CD4-positive, alpha-beta memory T cell (primary cell): ENCODE data around the gene CRLF2. TPM values are rescaled to one million over a fixed set of nuclear protein-coding genes. Genes with fewer than 3 reads are reported as not detected.
"Not testable (repeated sequence)": the region's sequence is repeated elsewhere in the genome, so short reads cannot be mapped to it uniquely, and the experiment has no call there.

Experiments used
- CTCF ChIA-PET: fragments of 350-600 bp; sonication (Branson Sonifier 250); formaldehyde crosslinking; loops from one replicate; lab custom pipeline; 2021; ENCODE audit warnings: inconsistent platforms; ENCODE audit not compliant: partially characterized antibody; lab: Charles Lee
- POLR2A ChIA-PET: fragments of 350-600 bp; sonication (Branson Sonifier 250); formaldehyde crosslinking; loops from one replicate; lab custom pipeline; 2021; ENCODE audit not compliant: partially characterized antibody; lab: Charles Lee
- DNase-seq, 5 donors: peaks; one replicate each; pipeline versions ENCODE4 v3.0.0 to v3.0.0-alpha.2; 2020 to 2022; ENCODE audit warnings: mixed read lengths in 1 of 5
- H3K27ac ChIP-seq: one replicate; pipeline ENCODE4 v1.7.0; 2013; ENCODE audit warnings: low read depth, low read length
- H3K27me3 ChIP-seq: 2 replicates; pipeline ENCODE4 v1.7.0; 2013; ENCODE audit warnings: mild to moderate bottlenecking, low read length, moderate library complexity; ENCODE audit not compliant: insufficient read depth
- H3K36me3 ChIP-seq: 2 replicates; pipeline ENCODE4 v1.7.0; 2013; ENCODE audit warnings: mild to moderate bottlenecking, low read length, moderate library complexity; ENCODE audit not compliant: insufficient read depth
- H3K4me1 ChIP-seq: 2 replicates; pipeline ENCODE4 v1.7.0; 2013; ENCODE audit warnings: mild to moderate bottlenecking, low read length, moderate library complexity; ENCODE audit not compliant: insufficient read depth
- H3K4me3 ChIP-seq, 2 donors: one replicate each; pipeline ENCODE4 v1.7.0; 2013; ENCODE audit warnings: low read length in 2 of 2, mild to moderate bottlenecking in 1 of 2
- H3K9me3 ChIP-seq, 2 donors: one replicate each; pipeline ENCODE4 v1.7.0; 2013; ENCODE audit warnings: low read length in 2 of 2, control low read depth in 1 of 2; ENCODE audit not compliant: control insufficient read depth in 1 of 2
- H3K27ac Mint-ChIP-seq, 7 donors: one replicate each; pipeline ENCODE4 v1.8.0; 2020 to 2021; ENCODE audit warnings: mixed read lengths in 7 of 7, mild to moderate bottlenecking in 6 of 7, inconsistent platforms in 3 of 7, moderate library complexity in 3 of 7
- H3K27me3 Mint-ChIP-seq, 2 donors: one replicate each; pipeline ENCODE4 v1.8.0; 2020 to 2021; ENCODE audit warnings: mixed read lengths in 2 of 2
- H3K36me3 Mint-ChIP-seq, 2 donors: one replicate each; pipeline ENCODE4 v1.8.0; 2020 to 2021; ENCODE audit warnings: mixed read lengths in 2 of 2, inconsistent platforms in 1 of 2, mild to moderate bottlenecking in 1 of 2
- H3K4me1 Mint-ChIP-seq, 4 donors: one replicate each; pipeline ENCODE4 v1.8.0; 2020 to 2021; ENCODE audit warnings: mixed read lengths in 4 of 4, mild to moderate bottlenecking in 1 of 4
- H3K4me3 Mint-ChIP-seq, 8 donors: one replicate each; pipeline ENCODE4 v1.8.0; 2020 to 2021; ENCODE audit warnings: mixed read lengths in 8 of 8, mild to moderate bottlenecking in 7 of 8, moderate library complexity in 6 of 8, inconsistent platforms in 3 of 8
- H3K9me3 Mint-ChIP-seq, 8 donors: one replicate each; pipeline ENCODE4 v1.8.0; 2020 to 2021; ENCODE audit warnings: mixed read lengths in 8 of 8, mild to moderate bottlenecking in 5 of 8, inconsistent platforms in 3 of 8, moderate library complexity in 1 of 8
- intact Hi-C: fragments of 100-400 bp; cut with micrococcal nuclease; formaldehyde crosslinking; loops from one replicate; pipeline ENCODE4 v1.15.1; 2023
- polyA plus RNA-seq, 2 donors: library from polyadenylated mRNA; unstranded; fragments of 300-500 nt; fragmentation: Illumina TruSeq; gene quantifications; one replicate each; pipeline ENCODE4 v1.2.3, GENCODE V29; 2021
- total RNA-seq, 2 experiments: library from RNA; stranded (reverse); gene quantifications; one replicate each; pipeline ENCODE4 v1.2.3, GENCODE V29; 2021

Gene CRLF2
- total and polyA plus RNA-seq, 4 experiments from 2014 or later = 0.19 to 0.38 TPM; not detected in 2

DNA sequence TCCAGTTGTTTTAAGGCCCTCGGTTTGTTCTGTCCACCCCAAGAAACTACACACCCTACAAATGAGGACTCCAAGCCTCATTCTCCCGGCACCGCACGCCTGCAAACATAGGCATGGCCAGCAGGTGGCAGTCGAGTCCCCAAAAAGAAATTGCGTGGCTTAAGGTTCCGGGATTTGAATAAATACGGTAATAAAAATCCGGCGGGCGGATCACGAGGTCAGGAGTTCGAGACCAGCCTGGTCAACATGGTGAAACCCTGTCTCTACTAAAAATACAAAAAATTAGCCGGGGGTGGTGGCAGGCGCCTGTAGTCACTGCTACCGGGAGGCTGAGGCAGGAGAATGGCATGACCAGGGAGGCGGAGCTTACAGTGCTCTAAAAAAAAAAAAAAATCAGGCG, 34.4 kb upstream of the CRLF2 start:
- Mint-ChIP-seq H3K4me1 (peaks cover 16 to 32% (median 23%) of the 10 kb centered on the region in 4 donors), H3K27ac (peak overlapping the region in 6 of 7 donors; percentile 37 to 90 (median 75)), H3K36me3 (no peaks in the 10 kb centered on the region), H3K9me3 (peaks cover 0 to 4% (median 0%) of the 10 kb centered on the region in 8 donors), H3K27me3 (no peaks in the 10 kb centered on the region), H3K4me3 (peak overlapping the region in 3 of 8 donors; percentile 30 to 80 (median 44))
- H3K9me3 ChIP-seq = no peaks in the 10 kb centered on the region
- ChIA-PET CTCF (no interaction called here), POLR2A (no interaction called here)
- intact Hi-C loops = loop anchor here (1.0 to 5.0 kb wide), 6 partner anchors 41 to 415 kb away; partner anchors contain the start of genes ASMTL and P2RY8
- DNase-seq = peak; percentile 67 to 78 (median 72)
- H3K27ac ChIP-seq = no peak overlapping the region
- peaks cover 26% of the 10 kb centered on the region for H3K4me1 ChIP-seq
- H3K4me3 ChIP-seq = no peak overlapping the region
- H3K27me3 ChIP-seq = no peaks in the 10 kb centered on the region
- H3K36me3 ChIP-seq = no peaks in the 10 kb centered on the region

DNA sequence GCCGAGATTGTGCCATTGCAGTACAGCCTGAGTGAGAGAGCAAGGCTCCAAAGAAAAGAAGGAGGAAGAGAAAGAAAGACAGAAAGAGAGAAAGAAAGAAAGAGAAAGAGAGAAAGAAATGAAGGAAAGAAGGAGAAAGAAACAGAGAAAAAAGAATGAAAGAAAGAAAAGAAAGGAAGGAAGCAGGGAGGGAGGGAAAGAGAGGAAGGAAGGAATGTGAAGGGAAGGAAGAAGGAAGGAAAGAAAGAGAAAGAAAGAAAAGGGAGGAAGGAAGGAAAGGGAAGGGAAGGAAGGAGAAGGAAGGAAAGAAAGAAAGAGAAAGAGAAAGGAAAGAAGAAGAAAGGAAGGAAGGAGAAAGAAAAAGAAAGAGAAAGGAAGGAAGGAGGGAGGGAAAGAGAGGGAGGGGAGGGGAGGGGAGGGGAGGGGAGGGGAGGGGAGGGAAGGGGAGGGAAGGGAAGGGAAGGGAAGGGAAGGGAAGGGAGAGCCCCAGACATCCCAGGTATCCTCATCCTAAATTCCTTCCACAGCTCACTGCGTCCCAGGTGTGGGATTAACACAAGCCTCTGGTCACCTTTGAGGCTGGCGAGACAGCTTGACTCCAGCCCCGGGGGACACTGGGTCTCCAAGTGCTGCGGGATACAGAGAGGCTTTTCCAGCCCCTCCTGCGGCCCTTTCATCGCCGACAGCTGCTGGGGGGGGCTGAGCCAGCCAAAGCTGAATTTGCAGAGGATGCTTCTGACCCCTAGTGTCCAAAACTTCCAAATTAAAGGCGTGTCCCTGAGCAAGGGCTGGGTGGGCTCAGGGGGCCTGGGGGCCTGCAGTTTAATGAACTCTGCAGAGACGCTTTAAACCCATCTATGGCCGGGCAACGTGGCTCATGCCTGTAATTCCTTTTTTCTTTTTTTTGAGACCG, 32.0 kb upstream of the CRLF2 start:
- H3K4me3 Mint-ChIP-seq = peak overlapping the region in 2 of 8 donors; percentile 43 to 59
- no peak for DNase-seq
- POLR2A ChIA-PET = no interaction called here

DNA sequence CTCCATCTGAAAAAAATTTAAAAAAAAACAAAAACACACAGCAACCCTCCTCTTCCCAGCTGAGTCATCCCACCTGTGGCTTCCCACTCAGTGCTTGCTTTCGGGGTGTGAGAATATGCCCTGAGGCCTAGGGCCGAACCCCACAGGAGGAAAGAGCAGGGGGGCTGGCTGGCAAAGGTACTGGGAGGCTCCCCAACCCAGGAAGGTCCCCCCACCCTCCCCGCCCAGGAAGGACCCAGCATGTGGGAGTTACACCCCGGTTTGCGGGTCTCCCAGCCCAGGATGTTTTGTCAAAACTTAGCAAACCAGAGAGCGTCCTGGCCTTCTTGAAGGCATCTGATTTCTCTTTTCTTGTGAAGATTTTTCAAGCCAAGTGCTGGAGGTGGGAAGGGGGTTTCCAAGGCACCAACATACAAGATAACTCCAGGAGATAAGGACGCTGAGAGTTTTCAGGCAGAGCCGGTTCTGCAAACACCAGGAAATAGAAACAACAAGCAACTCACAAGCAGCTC, 30.5 kb upstream of the CRLF2 start:
- no peaks in the 10 kb centered on the region for H3K9me3 Mint-ChIP-seq
- intact Hi-C loops = no loop called here

More for the DNA sequence above, 32.0 kb upstream of the CRLF2 start:
- Histone ChIP-seq H3K27me3 (no peaks in the 10 kb centered on the region), H3K36me3 (no peaks in the 10 kb centered on the region), H3K4me1 (peaks cover 16% of the 10 kb centered on the region), H3K27ac (no peak overlapping the region), H3K9me3 (no peaks in the 10 kb centered on the region), H3K4me3 (no peak overlapping the region)
- intact Hi-C loops = loop anchor here (5.0 kb wide), 2 partner anchors 403 to 418 kb away; no protein-coding TSS in a partner anchor
- Mint-ChIP-seq H3K27me3 (no peaks in the 10 kb centered on the region), H3K36me3 (no peaks in the 10 kb centered on the region), H3K9me3 (no peaks in the 10 kb centered on the region), H3K4me1 (peaks cover 8 to 23% (median 15%) of the 10 kb centered on the region in 4 donors), H3K27ac (peak overlapping the region in 3 of 7 donors; percentile 38 to 63 (median 57))
- CTCF ChIA-PET = no interaction called here

DNA sequence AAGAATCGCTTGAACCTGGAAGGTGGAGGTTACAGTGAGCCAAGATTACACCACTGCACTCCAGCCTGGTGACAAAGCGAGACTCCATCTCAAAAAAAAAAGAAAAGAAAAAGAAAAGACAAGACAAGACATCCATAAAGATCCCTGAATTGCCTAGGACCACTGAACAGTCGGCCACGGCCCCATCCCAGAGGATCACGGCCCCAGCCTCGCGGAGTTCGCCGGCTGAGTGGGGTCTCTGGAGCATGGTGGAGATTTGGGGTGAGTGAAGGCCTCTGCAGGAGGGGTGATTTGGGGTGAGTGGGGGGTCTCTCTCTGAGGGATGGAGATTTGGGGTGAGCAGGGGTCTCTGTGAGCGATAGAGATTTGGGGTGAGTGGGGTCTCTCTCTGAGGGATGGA, 28.1 kb upstream of the CRLF2 start:
- H3K9me3 ChIP-seq, H3K27me3 Mint-ChIP-seq, H3K4me3 Mint-ChIP-seq, H3K36me3 Mint-ChIP-seq, intact Hi-C loops, H3K9me3 Mint-ChIP-seq, H3K4me1 Mint-ChIP-seq, H3K4me1 ChIP-seq, CTCF ChIA-PET, H3K4me3 ChIP-seq, POLR2A ChIA-PET, H3K27me3 ChIP-seq, H3K27ac ChIP-seq, DNase-seq, H3K36me3 ChIP-seq: not testable (repeated sequence)
- peak overlapping the region in 1 of 7 donors; percentile 43 for H3K27ac Mint-ChIP-seq

More for the DNA sequence above, 30.5 kb upstream of the CRLF2 start:
- POLR2A ChIA-PET = no interaction called here
- no peaks in the 10 kb centered on the region for H3K27me3 ChIP-seq
- peak in 1 of 5 donors; percentile 61 for DNase-seq
- Mint-ChIP-seq H3K4me3 (peak overlapping the region in 4 of 8 donors; percentile 14 to 77 (median 48)), H3K36me3 (no peaks in the 10 kb centered on the region), H3K4me1 (peaks cover 6 to 13% (median 9%) of the 10 kb centered on the region in 4 donors), H3K27me3 (no peaks in the 10 kb centered on the region), H3K27ac (peak overlapping the region in 6 of 7 donors; percentile 38 to 89 (median 84))
- no peaks in the 10 kb centered on the region for H3K36me3 ChIP-seq
- no peak overlapping the region for H3K4me3 ChIP-seq
- H3K4me1 ChIP-seq = peaks cover 7% of the 10 kb centered on the region
- CTCF ChIA-PET = no interaction called here
- no peaks in the 10 kb centered on the region for H3K9me3 ChIP-seq
- H3K27ac ChIP-seq = no peak overlapping the region

DNA sequence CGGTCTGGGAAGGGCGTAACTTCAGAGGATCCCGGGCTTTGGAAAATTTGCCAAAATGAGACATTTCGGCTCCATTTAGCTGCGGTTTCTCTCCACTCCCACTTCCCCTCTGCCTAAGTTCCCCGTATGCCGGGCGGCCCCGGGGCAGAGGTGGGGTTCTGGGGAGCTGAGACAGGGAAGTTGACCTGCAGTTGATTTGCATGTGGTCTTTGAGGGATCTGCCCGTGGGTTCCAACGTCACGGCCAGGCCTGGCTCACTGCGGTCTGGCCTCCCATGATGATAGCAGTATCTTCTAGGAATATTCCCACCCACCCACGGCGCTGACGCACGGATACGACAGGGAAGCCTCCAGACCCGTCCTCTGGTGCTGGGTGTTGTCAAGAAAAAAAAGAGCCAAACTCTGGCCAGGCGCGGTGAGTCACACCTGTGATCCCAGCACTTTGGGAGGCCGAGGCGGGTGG, 27.3 kb upstream of the CRLF2 start:
- DNase-seq = no peak
- H3K4me3 ChIP-seq = no peak overlapping the region
- H3K9me3 ChIP-seq = no peaks in the 10 kb centered on the region
- H3K36me3 ChIP-seq = no peaks in the 10 kb centered on the region
- intact Hi-C loops = no loop called here
- H3K4me1 ChIP-seq = peaks cover 7% of the 10 kb centered on the region
- POLR2A ChIA-PET = no interaction called here
- no peaks in the 10 kb centered on the region for H3K27me3 ChIP-seq
- H3K27ac ChIP-seq = no peak overlapping the region
- CTCF ChIA-PET = no interaction called here
- H3K4me3 Mint-ChIP-seq = no peak overlapping the region
- H3K27me3 Mint-ChIP-seq = no peaks in the 10 kb centered on the region
- no peak overlapping the region for H3K27ac Mint-ChIP-seq
- peaks cover 3 to 10% (median 5%) of the 10 kb centered on the region in 4 donors for H3K4me1 Mint-ChIP-seq
- H3K9me3 Mint-ChIP-seq = no peaks in the 10 kb centered on the region
- no peaks in the 10 kb centered on the region for H3K36me3 Mint-ChIP-seq

DNA sequence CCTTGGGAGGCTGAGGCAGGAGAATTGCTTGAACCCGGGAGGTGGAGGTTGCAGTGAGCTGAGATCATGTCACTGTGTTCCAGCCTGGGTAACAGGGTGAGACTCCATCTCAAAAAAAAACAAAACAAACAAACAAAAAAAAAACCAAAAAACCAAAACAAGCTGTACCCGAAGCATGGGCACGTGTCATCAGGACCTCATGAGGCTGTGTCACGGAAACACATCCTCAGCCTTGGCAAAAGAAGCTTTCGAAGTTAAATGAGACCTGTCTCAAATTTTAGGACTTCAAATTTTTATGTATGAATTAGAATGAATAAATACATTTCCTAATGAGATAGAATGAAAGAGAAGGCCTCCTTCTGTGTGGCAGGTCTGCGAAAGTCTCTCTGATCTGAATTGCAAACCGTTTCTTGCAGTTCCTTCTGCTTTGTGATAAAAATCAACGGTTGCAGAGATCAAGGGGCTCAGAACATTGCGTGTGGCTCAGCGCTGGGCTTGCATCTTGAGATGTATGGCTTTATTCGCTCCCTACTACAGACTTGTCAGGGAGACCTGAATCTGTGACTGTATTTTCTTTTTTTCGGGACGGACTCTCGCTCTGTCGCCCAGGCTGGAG, 19.5 kb upstream of the CRLF2 start:
- Mint-ChIP-seq H3K27ac (peak overlapping the region in 4 of 7 donors; percentile 4 to 57 (median 26)), H3K27me3 (peaks cover under 1 to 1% of the 10 kb centered on the region in 2 donors)
- peak in 4 of 5 donors; percentile 16 to 36 (median 23) for DNase-seq

DNA sequence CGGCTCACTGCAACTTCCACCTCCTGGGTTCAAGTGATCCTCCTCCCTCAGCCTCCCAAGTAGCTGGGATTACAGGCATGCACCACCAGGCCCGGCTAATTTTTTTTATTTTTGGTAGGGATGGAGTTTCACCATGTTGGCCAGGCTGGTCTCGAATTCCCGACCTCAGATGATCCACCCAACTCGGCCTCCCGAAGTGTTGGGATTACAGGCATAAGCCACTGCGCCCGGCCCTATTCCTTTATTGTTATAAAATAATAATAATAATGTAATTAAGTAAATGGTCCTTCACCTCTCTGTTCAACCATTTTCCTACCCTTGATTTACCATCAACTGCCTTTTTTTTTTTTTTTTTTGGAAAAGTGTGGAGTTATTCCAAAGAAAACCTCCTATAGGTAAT, 15.7 kb upstream of the CRLF2 start:
- H3K36me3 Mint-ChIP-seq, POLR2A ChIA-PET, H3K27ac ChIP-seq, H3K9me3 ChIP-seq, H3K36me3 ChIP-seq, CTCF ChIA-PET, H3K4me1 ChIP-seq, H3K27ac Mint-ChIP-seq, intact Hi-C loops, H3K4me3 ChIP-seq, H3K4me3 Mint-ChIP-seq, H3K27me3 ChIP-seq, DNase-seq, H3K27me3 Mint-ChIP-seq: not testable (repeated sequence)
- peaks cover 3 to 11% (median 6%) of the 10 kb centered on the region in 8 donors for H3K9me3 Mint-ChIP-seq
- peaks cover 6 to 17% (median 8%) of the 10 kb centered on the region in 4 donors for H3K4me1 Mint-ChIP-seq

More for the DNA sequence above, 19.5 kb upstream of the CRLF2 start:
- H3K4me3 ChIP-seq = no peak overlapping the region
- Mint-ChIP-seq H3K36me3 (no peaks in the 10 kb centered on the region), H3K9me3 (peaks cover 0 to 3% (median 0%) of the 10 kb centered on the region in 8 donors), H3K4me3 (peak overlapping the region; percentile 15 to 70 (median 53)), H3K4me1 (peaks cover 4 to 12% (median 4%) of the 10 kb centered on the region in 4 donors)
- POLR2A ChIA-PET = no interaction called here
- no peak overlapping the region for H3K27ac ChIP-seq
- no peaks in the 10 kb centered on the region for H3K36me3 ChIP-seq
- H3K4me1 ChIP-seq = peaks cover 9% of the 10 kb centered on the region
- H3K27me3 ChIP-seq = no peaks in the 10 kb centered on the region
- CTCF ChIA-PET = no interaction called here
- intact Hi-C loops = no loop called here
- no peaks in the 10 kb centered on the region for H3K9me3 ChIP-seq
